ENCODE measurements around the gene TET2.

Gene TET2

DNA sequence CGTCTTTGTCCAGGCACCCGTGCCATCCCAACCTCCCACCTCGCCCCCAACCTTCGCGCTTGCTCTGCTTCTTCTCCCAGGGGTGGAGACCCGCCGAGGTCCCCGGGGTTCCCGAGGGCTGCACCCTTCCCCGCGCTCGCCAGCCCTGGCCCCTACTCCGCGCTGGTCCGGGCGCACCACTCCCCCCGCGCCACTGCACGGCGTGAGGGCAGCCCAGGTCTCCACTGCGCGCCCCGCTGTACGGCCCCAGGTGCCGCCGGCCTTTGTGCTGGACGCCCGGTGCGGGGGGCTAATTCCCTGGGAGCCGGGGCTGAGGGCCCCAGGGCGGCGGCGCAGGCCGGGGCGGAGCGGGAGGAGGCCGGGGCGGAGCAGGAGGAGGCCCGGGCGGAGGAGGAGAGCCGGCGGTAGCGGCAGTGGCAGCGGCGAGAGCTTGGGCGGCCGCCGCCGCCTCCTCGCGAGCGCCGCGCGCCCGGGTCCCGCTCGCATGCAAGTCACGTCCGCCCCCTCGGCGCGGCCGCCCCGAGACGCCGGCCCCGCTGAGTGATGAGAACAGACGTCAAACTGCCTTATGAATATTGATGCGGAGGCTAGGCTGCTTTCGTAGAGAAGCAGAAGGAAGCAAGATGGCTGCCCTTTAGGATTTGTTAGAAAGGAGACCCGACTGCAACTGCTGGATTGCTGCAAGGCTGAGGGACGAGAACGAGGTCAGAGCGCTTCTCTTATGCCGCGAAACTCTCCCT is at the start of gene TET2:
TSS of gene TET2 (plus strand) at position 601 of the 740 bp plus-strand sequence. CDS start 87,067 bp downstream, outside the sequence.
- Histone ChIP-seq H3K4me1 (ENCODE audit: control insufficient read depth in 2 of 2, insufficient read depth in 2 of 2, low read length in 2 of 2) (peaks cover 6 to 12% of the 10 kb centered on the region in 2 donors), H3K9ac (ENCODE audit: low read depth in 1 of 2, low read length in 2 of 2) (peak within 1 kb of the TSS; percentile 98 to 100), H3K4me3 (ENCODE audit: low read length in 2 of 2) (peak within 1 kb of the TSS; percentile 100), H3K36me3 (ENCODE audit: control insufficient read depth in 2 of 2, insufficient read depth in 2 of 2, low read length in 2 of 2) (no peaks in the 10 kb centered on the region), H3K27ac (ENCODE audit: low read depth in 2 of 2, low read length in 2 of 2) (peak within 1 kb of the TSS; percentile 84 to 88), H3K27me3 (ENCODE audit: control insufficient read depth in 2 of 2, insufficient read depth in 2 of 2, low read length in 2 of 2) (no peaks in the 10 kb centered on the region), H3K9me3 (ENCODE audit: control insufficient read depth in 2 of 2, low read length in 2 of 2) (no peaks in the 10 kb centered on the region)

DNA sequence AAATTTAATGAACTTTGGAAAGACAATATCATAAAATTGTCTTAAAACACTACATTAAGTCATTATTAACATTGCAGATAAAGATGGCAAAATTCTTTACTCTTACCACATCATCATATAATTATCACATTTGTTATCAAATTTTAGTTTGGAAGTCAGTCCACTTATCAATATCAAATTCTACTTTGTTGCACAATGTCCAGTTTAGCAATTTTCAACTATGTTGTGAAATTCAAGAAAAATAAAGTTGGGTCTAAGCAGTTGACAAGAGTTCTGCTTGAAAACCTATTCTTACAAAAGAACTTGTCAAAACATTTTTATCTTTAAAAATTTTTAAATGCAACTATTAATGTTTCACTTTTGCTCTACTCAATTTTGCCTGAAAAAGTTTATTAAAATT is 44.7 kb upstream of the TET2 start:
- H3K4me1 ChIP-seq (ENCODE audit: control insufficient read depth in 2 of 2, insufficient read depth in 2 of 2, low read length in 2 of 2): no peaks in the 10 kb centered on the region
- H3K9me3 ChIP-seq (ENCODE audit: control insufficient read depth in 2 of 2, low read length in 2 of 2): peaks cover 0 to 3% of the 10 kb centered on the region in 2 donors
- H3K9ac ChIP-seq (ENCODE audit: low read depth in 1 of 2, low read length in 2 of 2): no peak overlapping the region
- H3K27me3 ChIP-seq (ENCODE audit: control insufficient read depth in 2 of 2, insufficient read depth in 2 of 2, low read length in 2 of 2): no peaks in the 10 kb centered on the region
- H3K4me3 ChIP-seq (ENCODE audit: low read length in 2 of 2): no peak overlapping the region
- no peak overlapping the region for H3K27ac ChIP-seq (ENCODE audit: low read depth in 2 of 2, low read length in 2 of 2)
- H3K36me3 ChIP-seq (ENCODE audit: control insufficient read depth in 2 of 2, insufficient read depth in 2 of 2, low read length in 2 of 2): no peaks in the 10 kb centered on the region

DNA sequence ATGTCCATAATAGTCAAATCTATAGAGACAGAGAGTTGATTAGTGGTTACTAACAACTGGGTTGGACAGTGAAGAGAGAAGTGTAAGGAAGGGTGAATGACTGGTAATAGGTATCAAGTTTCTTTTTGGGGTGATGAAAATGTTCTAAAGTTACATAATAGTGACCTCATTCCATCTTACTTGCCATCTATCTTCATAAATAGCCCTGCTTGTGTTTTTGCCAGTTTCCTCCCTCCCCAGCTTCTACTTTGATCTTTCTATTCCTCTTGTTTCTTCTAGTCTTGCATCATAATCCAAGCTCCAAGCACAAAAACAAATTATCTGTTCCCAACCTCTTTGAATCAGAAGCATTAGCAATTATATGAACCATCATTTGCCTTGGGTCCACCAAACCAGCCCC is 40.2 kb upstream of the TET2 start:
- Histone ChIP-seq H3K27me3 (ENCODE audit: control insufficient read depth in 2 of 2, insufficient read depth in 2 of 2, low read length in 2 of 2) (no peaks in the 10 kb centered on the region), H3K4me1 (ENCODE audit: control insufficient read depth in 2 of 2, insufficient read depth in 2 of 2, low read length in 2 of 2) (no peaks in the 10 kb centered on the region), H3K27ac (ENCODE audit: low read depth in 2 of 2, low read length in 2 of 2) (no peak overlapping the region)

GRCh38 chr4:105107095-105107856 is 39.4 kb upstream of the TET2 start:
- Histone ChIP-seq H3K4me1 (ENCODE audit: control insufficient read depth in 2 of 2, insufficient read depth in 2 of 2, low read length in 2 of 2) (no peaks in the 10 kb centered on the region), H3K4me3 (ENCODE audit: low read length in 2 of 2) (no peak overlapping the region), H3K27ac (ENCODE audit: low read depth in 2 of 2, low read length in 2 of 2) (no peak overlapping the region), H3K27me3 (ENCODE audit: control insufficient read depth in 2 of 2, insufficient read depth in 2 of 2, low read length in 2 of 2) (no peaks in the 10 kb centered on the region), H3K9me3 (ENCODE audit: control insufficient read depth in 2 of 2, low read length in 2 of 2) (no peaks in the 10 kb centered on the region), H3K9ac (ENCODE audit: low read depth in 1 of 2, low read length in 2 of 2) (no peak overlapping the region), H3K36me3 (ENCODE audit: control insufficient read depth in 2 of 2, insufficient read depth in 2 of 2, low read length in 2 of 2) (no peaks in the 10 kb centered on the region)

More for the DNA sequence above, 40.2 kb upstream of the TET2 start:
- no peaks in the 10 kb centered on the region for H3K9me3 ChIP-seq (ENCODE audit: control insufficient read depth in 2 of 2, low read length in 2 of 2)
- no peak overlapping the region for H3K9ac ChIP-seq (ENCODE audit: low read depth in 1 of 2, low read length in 2 of 2)
- H3K36me3 ChIP-seq (ENCODE audit: control insufficient read depth in 2 of 2, insufficient read depth in 2 of 2, low read length in 2 of 2): no peaks in the 10 kb centered on the region
- H3K4me3 ChIP-seq (ENCODE audit: low read length in 2 of 2): no peak overlapping the region

GRCh38 chr4:105108971-105109370 is 37.7 kb upstream of the TET2 start:
- H3K4me3 ChIP-seq (ENCODE audit: low read length in 2 of 2): no peak overlapping the region
- no peaks in the 10 kb centered on the region for H3K36me3 ChIP-seq (ENCODE audit: control insufficient read depth in 2 of 2, insufficient read depth in 2 of 2, low read length in 2 of 2)
- H3K4me1 ChIP-seq (ENCODE audit: control insufficient read depth in 2 of 2, insufficient read depth in 2 of 2, low read length in 2 of 2): no peaks in the 10 kb centered on the region
- H3K9ac ChIP-seq (ENCODE audit: low read depth in 1 of 2, low read length in 2 of 2): no peak overlapping the region
- H3K9me3 ChIP-seq (ENCODE audit: control insufficient read depth in 2 of 2, low read length in 2 of 2): no peaks in the 10 kb centered on the region
- no peaks in the 10 kb centered on the region for H3K27me3 ChIP-seq (ENCODE audit: control insufficient read depth in 2 of 2, insufficient read depth in 2 of 2, low read length in 2 of 2)
- no peak overlapping the region for H3K27ac ChIP-seq (ENCODE audit: low read depth in 2 of 2, low read length in 2 of 2)

DNA sequence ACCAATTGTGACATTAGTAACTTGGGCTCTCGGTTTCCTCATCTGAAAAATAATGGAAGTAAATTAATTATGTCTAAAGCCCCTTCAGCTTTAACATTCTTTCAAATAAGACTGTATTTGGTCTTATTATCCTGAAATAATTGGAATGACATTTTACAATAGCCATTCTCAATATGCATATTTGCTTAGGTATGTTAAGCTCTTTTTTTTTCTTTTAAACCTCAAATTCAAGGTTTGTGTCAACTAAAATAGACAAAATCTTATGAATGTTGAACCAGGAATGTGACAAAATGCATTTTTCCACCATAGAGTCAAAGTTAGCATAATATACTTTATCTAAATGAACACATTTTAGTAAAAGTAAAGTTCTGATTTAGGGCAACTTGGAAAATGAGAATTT is 34.4 kb upstream of the TET2 start:
- Histone ChIP-seq H3K9me3 (ENCODE audit: control insufficient read depth in 2 of 2, low read length in 2 of 2) (no peaks in the 10 kb centered on the region), H3K9ac (ENCODE audit: low read depth in 1 of 2, low read length in 2 of 2) (no peak overlapping the region), H3K27ac (ENCODE audit: low read depth in 2 of 2, low read length in 2 of 2) (no peak overlapping the region), H3K4me3 (ENCODE audit: low read length in 2 of 2) (no peak overlapping the region), H3K27me3 (ENCODE audit: control insufficient read depth in 2 of 2, insufficient read depth in 2 of 2, low read length in 2 of 2) (no peaks in the 10 kb centered on the region), H3K36me3 (ENCODE audit: control insufficient read depth in 2 of 2, insufficient read depth in 2 of 2, low read length in 2 of 2) (no peaks in the 10 kb centered on the region), H3K4me1 (ENCODE audit: control insufficient read depth in 2 of 2, insufficient read depth in 2 of 2, low read length in 2 of 2) (no peaks in the 10 kb centered on the region)

GRCh38 chr4:105113800-105114199 is 32.9 kb upstream of the TET2 start:
- no peaks in the 10 kb centered on the region for H3K9me3 ChIP-seq (ENCODE audit: control insufficient read depth in 2 of 2, low read length in 2 of 2)
- H3K9ac ChIP-seq (ENCODE audit: low read depth in 1 of 2, low read length in 2 of 2): no peak overlapping the region
- H3K4me3 ChIP-seq (ENCODE audit: low read length in 2 of 2): no peak overlapping the region
- H3K36me3 ChIP-seq (ENCODE audit: control insufficient read depth in 2 of 2, insufficient read depth in 2 of 2, low read length in 2 of 2): no peaks in the 10 kb centered on the region
- no peaks in the 10 kb centered on the region for H3K27me3 ChIP-seq (ENCODE audit: control insufficient read depth in 2 of 2, insufficient read depth in 2 of 2, low read length in 2 of 2)
- no peak overlapping the region for H3K27ac ChIP-seq (ENCODE audit: low read depth in 2 of 2, low read length in 2 of 2)
- H3K4me1 ChIP-seq (ENCODE audit: control insufficient read depth in 2 of 2, insufficient read depth in 2 of 2, low read length in 2 of 2): no peaks in the 10 kb centered on the region

- no peak overlapping the region for H3K27ac ChIP-seq (ENCODE audit: low read depth in 2 of 2, low read length in 2 of 2)
- H3K4me3 ChIP-seq (ENCODE audit: low read length in 2 of 2): no peak overlapping the region
- H3K9me3 ChIP-seq (ENCODE audit: control insufficient read depth in 2 of 2, low read length in 2 of 2): no peaks in the 10 kb centered on the region
- no peaks in the 10 kb centered on the region for H3K36me3 ChIP-seq (ENCODE audit: control insufficient read depth in 2 of 2, insufficient read depth in 2 of 2, low read length in 2 of 2)
- no peaks in the 10 kb centered on the region for H3K27me3 ChIP-seq (ENCODE audit: control insufficient read depth in 2 of 2, insufficient read depth in 2 of 2, low read length in 2 of 2)
- H3K9ac ChIP-seq (ENCODE audit: low read depth in 1 of 2, low read length in 2 of 2): no peak overlapping the region
- H3K4me1 ChIP-seq (ENCODE audit: control insufficient read depth in 2 of 2, insufficient read depth in 2 of 2, low read length in 2 of 2): no peaks in the 10 kb centered on the region
Measured at GRCh38 chr4:105116616-105117319, 29.9 kb upstream of the TET2 start.

GRCh38 chr4:105119356-105119755 is 27.3 kb upstream of the TET2 start:
- no peak overlapping the region for H3K27ac ChIP-seq (ENCODE audit: low read depth in 2 of 2, low read length in 2 of 2)
- no peaks in the 10 kb centered on the region for H3K36me3 ChIP-seq (ENCODE audit: control insufficient read depth in 2 of 2, insufficient read depth in 2 of 2, low read length in 2 of 2)
- H3K27me3 ChIP-seq (ENCODE audit: control insufficient read depth in 2 of 2, insufficient read depth in 2 of 2, low read length in 2 of 2): no peaks in the 10 kb centered on the region
- no peaks in the 10 kb centered on the region for H3K4me1 ChIP-seq (ENCODE audit: control insufficient read depth in 2 of 2, insufficient read depth in 2 of 2, low read length in 2 of 2)
- no peaks in the 10 kb centered on the region for H3K9me3 ChIP-seq (ENCODE audit: control insufficient read depth in 2 of 2, low read length in 2 of 2)
- no peak overlapping the region for H3K9ac ChIP-seq (ENCODE audit: low read depth in 1 of 2, low read length in 2 of 2)
- H3K4me3 ChIP-seq (ENCODE audit: low read length in 2 of 2): no peak overlapping the region

- H3K9me3 ChIP-seq (ENCODE audit: control insufficient read depth in 2 of 2, low read length in 2 of 2): no peaks in the 10 kb centered on the region
- H3K4me1 ChIP-seq (ENCODE audit: control insufficient read depth in 2 of 2, insufficient read depth in 2 of 2, low read length in 2 of 2): no peaks in the 10 kb centered on the region
- no peak overlapping the region for H3K9ac ChIP-seq (ENCODE audit: low read depth in 1 of 2, low read length in 2 of 2)
- H3K36me3 ChIP-seq (ENCODE audit: control insufficient read depth in 2 of 2, insufficient read depth in 2 of 2, low read length in 2 of 2): no peaks in the 10 kb centered on the region
- H3K27me3 ChIP-seq (ENCODE audit: control insufficient read depth in 2 of 2, insufficient read depth in 2 of 2, low read length in 2 of 2): no peaks in the 10 kb centered on the region
- no peak overlapping the region for H3K27ac ChIP-seq (ENCODE audit: low read depth in 2 of 2, low read length in 2 of 2)
- no peak overlapping the region for H3K4me3 ChIP-seq (ENCODE audit: low read length in 2 of 2)
Measured at GRCh38 chr4:105120626-105121025, 26.1 kb upstream of the TET2 start.
